NT2/D1 (cell line): Measurements from ENCODE around the gene PMM2.

Source experiments
- YY1 ChIP-seq: IDR thresholded peaks from 2 replicates; pipeline ENCODE4 v1.6.1; 2011; ENCODE audit not compliant: insufficient read length, insufficient read depth
- ZNF274 ChIP-seq: IDR thresholded peaks from 2 replicates; pipeline ENCODE4 v1.6.1; 2011; ENCODE audit warnings: mild to moderate bottlenecking, low read depth, low read length

- TF ChIP-seq ZNF274 (no peak), YY1 (no peak)
Measured at GRCh38 chr16:8752706-8753105, 44.9 kb upstream of the PMM2 start.
